Peyer's patch (tissue), 4 donors: ENCODE results near the gene CCR7.

ENCODE experiments used
- CTCF ChIP-seq, 6 experiments: fragments of 450-650 bp in 4 of 6; fragments of 200-600 bp in 2 of 6; sonication (generic) in 1 of 6; IDR thresholded peaks; one replicate each; pipeline ENCODE4 v1.5.1; 2017 to 2019; ENCODE audit warnings: antibody characterized with exemption in 6 of 6, mild to moderate bottlenecking in 3 of 6, moderate library complexity in 1 of 6
- POLR2A ChIP-seq, 2 donors: fragments of 450-650 bp; IDR thresholded peaks; one replicate each; pipeline ENCODE4 v1.5.1; 2017; ENCODE audit warnings: antibody characterized with exemption in 2 of 2, mild to moderate bottlenecking in 2 of 2, moderate library complexity in 2 of 2

- TF ChIP-seq CTCF (IDR thresholded peaks at IDR 0.05), result no peak
- no peak for TF ChIP-seq POLR2A (IDR thresholded peaks at IDR 0.05)
Measured at GRCh38 chr17:40558300-40558889, 6.9 kb downstream of the CCR7 start.
